HL-60 (cell line): ENCODE results near the gene KRT34.
A peak's percentile ranks its signal among the peaks of the same experiment; 100 is the strongest.

Source experiments
- CTCF ChIP-seq: IDR thresholded peaks from one replicate; pipeline ENCODE4 v1.5.1; 2011; ENCODE audit warnings: low read length, control low read depth, inconsistent platforms; ENCODE audit not compliant: insufficient read depth
- POLR2AphosphoS5 ChIP-seq: IDR thresholded peaks from 2 replicates; pipeline ENCODE4 v1.6.1; 2012; ENCODE audit warnings: low read depth

GRCh38 chr17:41417576-41418015 lies 35.5 kb upstream of the KRT34 start:
- peak; percentile 10 for TF ChIP-seq CTCF
- no peak for TF ChIP-seq POLR2AphosphoS5
